HepG2 (cell line): ENCODE data around the gene PHF21B. TPM values are rescaled to one million over a fixed set of nuclear protein-coding genes. Genes with fewer than 3 reads are reported as not detected.

Experiments
- ATAC-seq: fragments of 200-7000 bp; cut with Tn5 transposase; 3 replicates; pipeline ENCODE4 v1.9.1; 2020; ENCODE audit warnings: mild to moderate bottlenecking, moderate library complexity
- BruUV-seq: library from RNA; stranded (reverse); fragments of 400-500 nt; replicated peaks from 2 replicates; lab custom pipeline; 2021; lab: Mats Ljungman, UMichigan
- CTCF ChIA-PET: fragments of 300-600 bp; formaldehyde crosslinking; extraction: SDS; loops from one replicate; lab custom pipeline; 2021; ENCODE audit warnings: low total read pairs, inconsistent platforms, low intra/inter-chr PET ratio; lab: Yijun Ruan, JAX
- POLR2A ChIA-PET: fragments of 350-600 bp; sonication (Branson Sonifier 250); formaldehyde crosslinking; loops from one replicate; lab custom pipeline; 2020; ENCODE audit warnings: antibody characterized with exemption, inconsistent platforms; lab: Yijun Ruan, JAX
- DNase-seq: peaks from one replicate; pipeline ENCODE4 v3.0.0-alpha.2; 2015; ENCODE audit warnings: low spot score
- FAIRE-seq: peaks from 3 replicates; lab custom pipeline; 2011; peaks lifted over from hg19 to GRCh38; lab: Jason Lieb, UNC
- H2AFZ ChIP-seq: one replicate; pipeline ENCODE4 v1.6.1; 2011; ENCODE audit warnings: low read length, inconsistent platforms
- H3K27ac ChIP-seq: fragments of 300-600 bp; 3 replicates; pipeline ENCODE4 v1.8.0; 2011; ENCODE audit warnings: mixed run types, mild to moderate bottlenecking, mixed read lengths, low read length, inconsistent platforms; ENCODE audit not compliant: insufficient read depth; ENCODE audit errors: extremely low read length
- H3K27me3 ChIP-seq, 2 experiments: fragments of 200-600 bp in 1 of 2; 2 replicates in 1 of 2; 3 replicates in 1 of 2; pipeline versions ENCODE4 v1.6.0 to v1.8.0; 2011; ENCODE audit warnings: low read length in 2 of 2, mild to moderate bottlenecking in 2 of 2, moderate library complexity in 2 of 2, inconsistent platforms in 1 of 2; ENCODE audit not compliant: insufficient read depth in 2 of 2, control insufficient read depth in 1 of 2
- H3K36me3 ChIP-seq, 2 experiments: fragments of 200-600 bp in 1 of 2; replicated peaks in 1 of 2; 2 replicates in 1 of 2; 3 replicates in 1 of 2; pipeline versions ENCODE4 v1.5.1 to v1.8.0; 2011; ENCODE audit warnings: low read length in 2 of 2, inconsistent platforms in 1 of 2; ENCODE audit not compliant: insufficient read depth in 2 of 2, control insufficient read depth in 1 of 2
- H3K4me1 ChIP-seq: 2 replicates; pipeline ENCODE4 v1.5.1; 2012; ENCODE audit warnings: low read length, inconsistent platforms; ENCODE audit not compliant: insufficient read depth
- H3K4me2 ChIP-seq: 2 replicates; pipeline ENCODE4 v1.6.0; 2011; ENCODE audit warnings: low read depth, low read length, inconsistent platforms
- H3K4me3 ChIP-seq, 3 experiments: fragments of 200-600 bp in 1 of 3; sonication (generic), shearing (Covaris generic) in 1 of 3; replicated peaks in 1 of 3; 2 replicates each; pipeline ENCODE4 v1.5.1; 2011 to 2016; ENCODE audit warnings: low read length in 3 of 3, inconsistent platforms in 2 of 3, low read depth in 2 of 3, mild to moderate bottlenecking in 2 of 3, control low read depth in 1 of 3, mixed read lengths in 1 of 3; ENCODE audit not compliant: insufficient read depth in 1 of 3
- H3K79me2 ChIP-seq: one replicate; pipeline ENCODE4 v1.6.1; 2011; ENCODE audit warnings: low read length, inconsistent platforms; ENCODE audit not compliant: insufficient read depth
- H3K9ac ChIP-seq: 2 replicates; pipeline ENCODE4 v1.6.0; 2011; ENCODE audit warnings: mild to moderate bottlenecking, low read depth, low read length, inconsistent platforms; ENCODE audit not compliant: insufficient read depth
- H3K9me3 ChIP-seq: 2 replicates; pipeline ENCODE4 v1.5.1; 2012; ENCODE audit warnings: mild to moderate bottlenecking, low read length
- H4K20me1 ChIP-seq: 2 replicates; pipeline ENCODE4 v1.6.0; 2011; ENCODE audit warnings: inconsistent platforms, mild to moderate bottlenecking, low read length, moderate library complexity; ENCODE audit not compliant: insufficient read depth
- MTA3 ChIP-seq: sonication (generic); formaldehyde crosslinking; IDR thresholded peaks from 2 replicates; pipeline ENCODE4 v1.4.0; 2020; ENCODE audit warnings: missing genetic modification reagents
- NFKB2 ChIP-seq: sonication (generic); formaldehyde crosslinking; IDR thresholded peaks from 2 replicates; pipeline ENCODE4 v1.4.0; 2020; ENCODE audit warnings: missing genetic modification reagents, borderline replicate concordance
- SP1 ChIP-seq, 2 experiments: fragments of 450-650 bp in 1 of 2; sonication (generic) in 1 of 2; formaldehyde crosslinking in 1 of 2; IDR thresholded peaks; 2 replicates each; pipeline versions ENCODE4 v1.4.0 to v1.6.1; 2016 to 2020; ENCODE audit warnings: missing genetic modification reagents in 1 of 2
- STAT5B ChIP-seq: sonication (generic); formaldehyde crosslinking; IDR thresholded peaks from 2 replicates; pipeline ENCODE4 v1.4.0; 2020; ENCODE audit warnings: missing genetic modification reagents
- TARDBP ChIP-seq: sonication (generic); formaldehyde crosslinking; IDR thresholded peaks from 2 replicates; pipeline ENCODE4 v1.8.0; 2022; ENCODE audit warnings: mild to moderate bottlenecking, missing genetic modification reagents
- YY1 ChIP-seq: IDR thresholded peaks from 2 replicates; pipeline ENCODE4 v1.6.1; 2011; ENCODE audit warnings: low read length, low read depth, moderate library complexity, mild to moderate bottlenecking; ENCODE audit not compliant: insufficient read depth, insufficient replicate concordance
- ZFP41 ChIP-seq: sonication (generic); formaldehyde crosslinking; IDR thresholded peaks from 2 replicates; pipeline ENCODE4 v1.4.0; 2020; ENCODE audit warnings: mild to moderate bottlenecking, missing genetic modification reagents, borderline replicate concordance
- ZNF101 ChIP-seq: sonication (generic); formaldehyde crosslinking; IDR thresholded peaks from 2 replicates; pipeline ENCODE4 v1.4.0; 2020; ENCODE audit warnings: mild to moderate bottlenecking, low read depth, missing genetic modification reagents, borderline replicate concordance
- ZNF143 ChIP-seq: sonication (generic); formaldehyde crosslinking; IDR thresholded peaks from 2 replicates; pipeline ENCODE4 v1.4.0; 2020; ENCODE audit warnings: missing genetic modification reagents
- ZNF446 ChIP-seq: sonication (generic); formaldehyde crosslinking; IDR thresholded peaks from 2 replicates; pipeline ENCODE4 v1.5.0; 2020; ENCODE audit warnings: mild to moderate bottlenecking, missing genetic modification reagents
- ZNF761 ChIP-seq: sonication (generic); formaldehyde crosslinking; conservative IDR thresholded peaks from 2 replicates; pipeline ENCODE4 v1.4.0; 2020; ENCODE audit warnings: mild to moderate bottlenecking, missing genetic modification reagents
- ZNF780A ChIP-seq: sonication (generic); formaldehyde crosslinking; IDR thresholded peaks from 2 replicates; pipeline ENCODE4 v1.8.0; 2022; ENCODE audit warnings: mild to moderate bottlenecking, missing genetic modification reagents, moderate library complexity
- WGBS: methylation state at CpG from one replicate; pipeline ENCODE4 v1.1.6; 2017; ENCODE audit warnings: low lambda C conversion rate; 5-methylcytosine and 5-hydroxymethylcytosine counted together
- in situ Hi-C: cut with HindIII; loops from 2 replicates; pipeline ENCODE4 v1.10.0; 2017; ENCODE audit warnings: low pct_unique_long_range_greater_than_20kb; ENCODE audit not compliant: extremely low pct_ligation_motif_present
- intact Hi-C: fragments of 100-400 bp; cut with micrococcal nuclease; formaldehyde crosslinking; loops from one replicate; pipeline ENCODE4 v1.10.0; 2022; ENCODE audit not compliant: unreplicated experiment
- polyA plus RNA-seq, 8 experiments: library from polyadenylated mRNA; depleted of rRNA in 3 of 8; stranded (reverse) in 7 of 8; unstranded in 1 of 8; fragments of >200 nt; fragmentation: Illumina TruSeq in 4 of 8; extraction: Trizol in 4 of 8; gene quantifications; 2 replicates each; pipeline versions ENCODE4 v1.2.1 to v1.2.3, GENCODE V29; 2011 to 2016; ENCODE audit warnings: low read depth in 4 of 8, missing spikeins in 1 of 8, mixed read lengths in 1 of 8; ENCODE audit not compliant: insufficient read depth in 1 of 8
- total RNA-seq, 5 experiments: library from RNA; depleted of rRNA; stranded (reverse); fragments of >200 nt; fragmentation: Illumina TruSeq; extraction: Trizol; gene quantifications; 2 replicates each; pipeline ENCODE4 v1.2.3, GENCODE V29; 2016; ENCODE audit warnings: low read depth in 1 of 5
- TF ChIP-seq, protein P1 (sequence below): sonication (generic); formaldehyde crosslinking; IDR thresholded peaks from 2 replicates; pipeline ENCODE4 v1.5.0; 2020; ENCODE audit warnings: missing genetic modification reagents, mild to moderate bottlenecking, borderline replicate concordance
- TF ChIP-seq, protein P2 (sequence below): IDR thresholded peaks from 2 replicates; pipeline ENCODE4 v1.6.1; 2016; ENCODE audit warnings: low read depth, missing genetic modification reagents, missing compliant biosample characterization
- TF ChIP-seq, protein P3 (sequence below): sonication (generic); formaldehyde crosslinking; IDR thresholded peaks from 2 replicates; pipeline ENCODE4 v1.9.0; 2021; ENCODE audit warnings: missing genetic modification reagents, mild to moderate bottlenecking, borderline replicate concordance

PHF21B gene
- total and polyA plus RNA-seq, 2 of the 13 experiments (the other 11 are each of a cell fraction or from before 2014, with no cell fraction given), result not detected

DNA sequence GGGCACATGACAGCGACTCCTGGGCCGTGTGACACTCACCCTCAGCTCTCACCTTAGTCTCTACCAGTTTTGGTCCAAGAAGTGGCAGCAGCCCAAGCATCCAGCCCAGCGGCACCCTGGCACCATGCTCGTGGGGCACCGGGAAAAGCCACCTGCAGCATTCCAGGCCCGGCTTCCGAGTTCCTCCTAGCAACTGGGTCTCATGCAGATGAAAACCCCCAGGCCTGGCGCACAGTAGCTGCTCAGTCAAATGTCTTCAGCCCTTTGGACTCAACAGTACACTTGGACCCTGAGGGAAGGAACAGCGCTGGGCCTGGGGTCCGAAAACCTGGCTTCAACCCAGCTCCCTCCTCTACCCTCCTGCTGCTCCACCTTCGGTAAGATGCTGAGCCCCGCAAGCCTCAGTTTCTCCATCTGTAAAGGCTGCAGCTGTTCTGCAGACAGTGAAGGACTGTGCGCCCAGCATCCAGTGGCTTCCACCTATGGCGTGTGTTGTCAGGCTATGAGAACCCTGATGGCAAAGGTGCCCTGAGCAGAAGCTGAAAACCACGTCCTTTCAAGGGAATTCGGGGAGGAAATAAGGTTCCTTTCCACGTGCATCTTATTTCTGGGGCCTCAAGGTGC is 66.0 kb downstream of the PHF21B start:
- no peak for FAIRE-seq
- Histone ChIP-seq H3K36me3 (no peaks in the 10 kb centered on the region), H4K20me1 (no peaks in the 10 kb centered on the region), H3K4me3 (no peak overlapping the region), H3K4me1 (no peaks in the 10 kb centered on the region), H3K79me2 (no peaks in the 10 kb centered on the region), H3K9me3 (no peaks in the 10 kb centered on the region), H3K4me2 (no peak overlapping the region), H2AFZ (no peak overlapping the region), H3K27me3 (peaks cover 22 to 82% of the 10 kb centered on the region in 2 experiments; a peak in 4 of 5 replicates), H3K9ac (no peak overlapping the region), H3K27ac (no peak overlapping the region)
- ATAC-seq, result no peak
- no TSS peak for BruUV-seq
- WGBS, result no CpG with 5 or more reads among the region's 17 CpGs
- POLR2A ChIA-PET, result no interaction called here
- no peak for DNase-seq
- in situ Hi-C loops (no loop called here), intact Hi-C loops (no loop called here)
- CTCF ChIA-PET, result no interaction called here
- TF ChIP-seq ZFP41 (CRISPR knock-in tag) (no peak), SP1 (IDR thresholded peaks at IDR 0.05) (no peak), SP1 (CRISPR knock-in tag; IDR thresholded peaks at IDR 0.05) (no peak), NFKB2 (CRISPR knock-in tag) (no peak), MTA3 (CRISPR knock-in tag) (no peak), ZNF101 (no peak), ZNF446 (no peak), ZNF761 (CRISPR knock-in tag) (no peak), TARDBP (CRISPR knock-in tag) (no peak), ZNF143 (CRISPR knock-in tag) (no peak), ZNF780A (CRISPR knock-in tag) (no peak), STAT5B (no peak), YY1 (no peak)
- TF ChIP-seq, protein P1, sequence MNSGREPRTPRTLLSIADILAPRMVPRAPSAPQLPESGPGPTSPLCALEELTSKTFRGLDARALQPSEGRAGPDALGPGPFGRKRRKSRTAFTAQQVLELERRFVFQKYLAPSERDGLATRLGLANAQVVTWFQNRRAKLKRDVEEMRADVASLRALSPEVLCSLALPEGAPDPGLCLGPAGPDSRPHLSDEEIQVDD, result no peak
- TF ChIP-seq, protein P2, sequence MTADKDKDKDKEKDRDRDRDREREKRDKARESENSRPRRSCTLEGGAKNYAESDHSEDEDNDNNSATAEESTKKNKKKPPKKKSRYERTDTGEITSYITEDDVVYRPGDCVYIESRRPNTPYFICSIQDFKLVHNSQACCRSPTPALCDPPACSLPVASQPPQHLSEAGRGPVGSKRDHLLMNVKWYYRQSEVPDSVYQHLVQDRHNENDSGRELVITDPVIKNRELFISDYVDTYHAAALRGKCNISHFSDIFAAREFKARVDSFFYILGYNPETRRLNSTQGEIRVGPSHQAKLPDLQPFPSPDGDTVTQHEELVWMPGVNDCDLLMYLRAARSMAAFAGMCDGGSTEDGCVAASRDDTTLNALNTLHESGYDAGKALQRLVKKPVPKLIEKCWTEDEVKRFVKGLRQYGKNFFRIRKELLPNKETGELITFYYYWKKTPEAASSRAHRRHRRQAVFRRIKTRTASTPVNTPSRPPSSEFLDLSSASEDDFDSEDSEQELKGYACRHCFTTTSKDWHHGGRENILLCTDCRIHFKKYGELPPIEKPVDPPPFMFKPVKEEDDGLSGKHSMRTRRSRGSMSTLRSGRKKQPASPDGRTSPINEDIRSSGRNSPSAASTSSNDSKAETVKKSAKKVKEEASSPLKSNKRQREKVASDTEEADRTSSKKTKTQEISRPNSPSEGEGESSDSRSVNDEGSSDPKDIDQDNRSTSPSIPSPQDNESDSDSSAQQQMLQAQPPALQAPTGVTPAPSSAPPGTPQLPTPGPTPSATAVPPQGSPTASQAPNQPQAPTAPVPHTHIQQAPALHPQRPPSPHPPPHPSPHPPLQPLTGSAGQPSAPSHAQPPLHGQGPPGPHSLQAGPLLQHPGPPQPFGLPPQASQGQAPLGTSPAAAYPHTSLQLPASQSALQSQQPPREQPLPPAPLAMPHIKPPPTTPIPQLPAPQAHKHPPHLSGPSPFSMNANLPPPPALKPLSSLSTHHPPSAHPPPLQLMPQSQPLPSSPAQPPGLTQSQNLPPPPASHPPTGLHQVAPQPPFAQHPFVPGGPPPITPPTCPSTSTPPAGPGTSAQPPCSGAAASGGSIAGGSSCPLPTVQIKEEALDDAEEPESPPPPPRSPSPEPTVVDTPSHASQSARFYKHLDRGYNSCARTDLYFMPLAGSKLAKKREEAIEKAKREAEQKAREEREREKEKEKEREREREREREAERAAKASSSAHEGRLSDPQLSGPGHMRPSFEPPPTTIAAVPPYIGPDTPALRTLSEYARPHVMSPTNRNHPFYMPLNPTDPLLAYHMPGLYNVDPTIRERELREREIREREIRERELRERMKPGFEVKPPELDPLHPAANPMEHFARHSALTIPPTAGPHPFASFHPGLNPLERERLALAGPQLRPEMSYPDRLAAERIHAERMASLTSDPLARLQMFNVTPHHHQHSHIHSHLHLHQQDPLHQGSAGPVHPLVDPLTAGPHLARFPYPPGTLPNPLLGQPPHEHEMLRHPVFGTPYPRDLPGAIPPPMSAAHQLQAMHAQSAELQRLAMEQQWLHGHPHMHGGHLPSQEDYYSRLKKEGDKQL (CRISPR knock-in tag), result no peak
- TF ChIP-seq, protein P3, sequence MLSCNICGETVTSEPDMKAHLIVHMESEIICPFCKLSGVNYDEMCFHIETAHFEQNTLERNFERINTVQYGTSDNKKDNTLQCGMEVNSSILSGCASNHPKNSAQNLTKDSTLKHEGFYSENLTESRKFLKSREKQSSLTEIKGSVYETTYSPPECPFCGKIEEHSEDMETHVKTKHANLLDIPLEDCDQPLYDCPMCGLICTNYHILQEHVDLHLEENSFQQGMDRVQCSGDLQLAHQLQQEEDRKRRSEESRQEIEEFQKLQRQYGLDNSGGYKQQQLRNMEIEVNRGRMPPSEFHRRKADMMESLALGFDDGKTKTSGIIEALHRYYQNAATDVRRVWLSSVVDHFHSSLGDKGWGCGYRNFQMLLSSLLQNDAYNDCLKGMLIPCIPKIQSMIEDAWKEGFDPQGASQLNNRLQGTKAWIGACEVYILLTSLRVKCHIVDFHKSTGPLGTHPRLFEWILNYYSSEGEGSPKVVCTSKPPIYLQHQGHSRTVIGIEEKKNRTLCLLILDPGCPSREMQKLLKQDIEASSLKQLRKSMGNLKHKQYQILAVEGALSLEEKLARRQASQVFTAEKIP, result no peak
